Measurements from ENCODE around the gene RBAK.
"Not testable (repeated sequence)": the region's sequence is repeated elsewhere in the genome, so short reads cannot be mapped to it uniquely, and the experiment has no call there.

RBAK gene

DNA sequence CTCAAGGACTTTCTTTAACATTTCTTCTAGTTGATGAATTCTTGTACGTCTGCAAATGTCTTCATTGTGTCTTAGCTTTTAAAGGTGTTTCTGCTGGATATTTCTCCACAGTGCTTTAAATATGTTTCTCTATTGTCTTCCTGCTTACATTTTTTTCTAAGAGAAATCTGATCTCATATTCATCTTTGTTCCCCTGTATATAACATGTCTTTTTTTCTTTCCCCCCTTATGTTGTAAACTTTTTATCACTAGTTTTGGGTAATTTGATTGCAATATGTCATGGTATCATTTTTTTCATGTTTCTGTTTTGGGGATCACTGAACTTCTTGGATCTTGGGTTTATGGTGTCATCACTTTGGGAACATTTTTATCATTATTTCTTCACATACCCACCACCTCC is 7.5 kb downstream of the RBAK start:
- no peak for DNase-seq

DNA sequence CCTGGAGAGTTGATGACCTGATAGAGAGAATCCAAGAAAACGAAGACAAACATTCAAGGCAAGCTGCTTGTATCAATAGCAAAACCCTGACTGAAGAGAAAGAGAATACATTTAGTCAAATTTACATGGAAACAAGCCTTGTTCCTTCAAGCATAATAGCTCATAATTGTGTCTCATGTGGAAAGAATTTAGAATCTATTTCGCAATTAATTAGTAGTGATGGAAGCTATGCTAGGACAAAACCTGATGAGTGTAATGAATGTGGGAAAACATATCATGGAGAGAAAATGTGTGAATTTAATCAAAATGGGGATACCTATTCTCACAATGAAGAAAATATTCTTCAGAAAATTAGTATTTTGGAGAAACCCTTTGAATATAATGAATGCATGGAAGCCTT is 18.0 kb downstream of the RBAK start:
- no peak for DNase-seq

DNA sequence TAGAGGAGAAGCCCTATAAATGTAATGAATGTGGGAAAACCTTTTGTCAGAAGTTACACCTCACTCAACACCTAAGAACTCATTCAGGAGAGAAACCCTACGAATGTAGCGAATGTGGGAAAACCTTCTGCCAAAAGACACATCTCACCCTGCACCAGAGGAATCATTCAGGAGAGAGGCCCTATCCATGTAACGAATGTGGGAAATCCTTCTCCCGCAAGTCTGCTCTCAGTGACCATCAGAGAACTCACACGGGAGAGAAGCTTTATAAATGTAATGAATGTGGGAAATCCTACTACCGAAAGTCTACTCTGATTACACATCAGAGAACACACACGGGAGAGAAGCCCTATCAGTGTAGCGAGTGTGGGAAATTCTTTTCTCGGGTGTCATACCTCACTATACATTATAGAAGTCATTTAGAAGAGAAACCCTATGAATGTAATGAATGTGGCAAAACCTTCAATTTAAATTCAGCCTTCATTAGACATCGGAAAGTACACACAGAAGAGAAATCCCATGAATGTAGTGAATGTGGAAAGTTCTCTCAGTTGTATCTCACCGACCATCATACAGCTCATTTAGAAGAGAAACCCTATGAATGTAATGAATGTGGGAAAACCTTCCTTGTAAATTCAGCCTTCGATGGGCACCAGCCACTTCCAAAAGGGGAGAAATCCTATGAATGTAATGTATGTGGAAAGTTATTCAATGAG is 18.9 kb downstream of the RBAK start:
- no peak for DNase-seq

DNA sequence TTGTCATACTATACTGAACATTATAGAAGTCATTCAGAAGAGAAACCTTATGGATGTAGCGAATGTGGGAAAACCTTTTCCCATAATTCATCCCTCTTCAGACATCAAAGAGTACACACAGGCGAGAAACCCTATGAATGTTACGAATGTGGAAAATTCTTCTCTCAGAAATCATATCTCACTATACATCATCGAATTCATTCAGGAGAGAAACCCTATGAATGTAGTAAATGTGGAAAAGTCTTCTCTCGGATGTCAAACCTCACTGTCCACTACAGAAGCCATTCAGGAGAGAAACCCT is 19.4 kb downstream of the RBAK start:
- DNase-seq, result no peak

DNA sequence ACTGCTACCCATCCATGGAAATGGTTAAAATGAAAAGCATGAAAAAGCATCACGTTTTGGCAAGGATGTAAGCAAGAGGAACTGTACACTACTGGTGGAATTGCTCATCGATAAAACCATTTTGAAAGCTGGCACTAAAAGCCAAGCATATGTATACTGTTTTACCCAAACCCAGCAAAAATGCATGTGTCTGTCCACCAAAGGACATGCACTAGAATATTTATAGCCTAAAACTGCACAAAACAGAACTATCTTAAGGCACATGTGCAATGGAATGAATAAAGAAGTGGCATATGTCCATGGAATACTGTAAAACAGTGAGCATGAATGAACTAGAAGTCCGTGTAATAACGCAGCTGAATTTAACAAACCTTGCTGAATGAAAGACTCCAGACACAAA is 22.9 kb downstream of the RBAK start:
- DNase-seq, result no peak

DNA sequence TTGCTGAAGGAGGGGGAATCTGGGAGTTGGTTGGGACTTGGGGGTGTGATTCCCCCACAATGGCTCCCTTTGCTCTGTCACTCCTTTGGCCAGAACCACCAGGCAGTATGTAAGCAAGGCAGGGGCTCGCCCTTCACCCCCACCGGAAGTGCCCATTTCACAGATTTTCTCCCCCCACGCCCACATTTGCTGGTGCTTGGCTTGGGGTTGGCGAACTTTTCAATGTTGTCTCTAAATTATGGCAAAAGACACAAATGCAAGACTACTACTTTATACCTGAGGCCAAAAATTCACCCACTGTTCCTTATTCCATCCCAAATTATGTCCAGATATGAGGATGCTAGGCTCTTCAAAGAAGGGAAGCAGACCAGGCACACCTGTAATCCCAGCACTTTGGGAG is 24.5 kb downstream of the RBAK start:
- no peak for DNase-seq

DNA sequence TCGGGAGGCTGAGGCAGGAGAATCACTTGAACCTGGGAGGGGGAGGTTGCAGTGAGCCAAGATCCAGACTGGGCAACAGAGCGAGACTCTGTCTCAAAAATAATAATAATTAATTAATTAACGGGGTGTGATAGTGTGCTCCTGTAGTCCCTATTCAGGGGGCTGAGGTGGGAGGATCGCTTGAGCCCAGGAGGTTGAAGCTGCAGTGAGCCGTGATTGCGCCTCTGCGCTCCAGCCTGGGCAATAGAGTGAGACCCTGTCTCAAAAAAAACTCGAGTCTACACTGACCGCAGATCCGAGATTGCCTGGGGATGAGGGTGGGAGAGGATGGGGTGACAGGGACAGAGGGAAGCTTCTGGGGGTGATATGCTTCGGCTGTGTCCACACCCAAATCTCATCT is 29.5 kb downstream of the RBAK start:
- not testable (repeated sequence) for DNase-seq

DNA sequence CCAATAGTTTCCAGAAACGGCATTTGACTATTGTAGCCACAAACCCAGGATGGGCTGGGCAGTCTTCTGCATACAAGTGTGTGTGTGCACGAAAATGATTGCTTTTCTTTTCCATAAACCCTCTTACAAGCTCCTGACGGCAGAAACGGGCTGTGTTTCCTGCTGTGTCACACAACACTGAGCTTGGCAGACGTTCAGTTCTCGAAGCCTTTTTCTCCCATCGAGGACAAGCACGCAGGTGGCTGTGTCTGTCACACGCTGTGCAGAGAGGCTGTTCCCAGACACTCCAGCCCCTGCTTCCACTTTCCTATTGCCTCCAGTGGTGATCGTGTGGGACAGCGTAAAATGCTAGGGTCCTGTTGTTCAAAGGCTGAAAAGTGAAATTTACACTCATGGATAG is 32.1 kb downstream of the RBAK start:
- no peak for DNase-seq

DNA sequence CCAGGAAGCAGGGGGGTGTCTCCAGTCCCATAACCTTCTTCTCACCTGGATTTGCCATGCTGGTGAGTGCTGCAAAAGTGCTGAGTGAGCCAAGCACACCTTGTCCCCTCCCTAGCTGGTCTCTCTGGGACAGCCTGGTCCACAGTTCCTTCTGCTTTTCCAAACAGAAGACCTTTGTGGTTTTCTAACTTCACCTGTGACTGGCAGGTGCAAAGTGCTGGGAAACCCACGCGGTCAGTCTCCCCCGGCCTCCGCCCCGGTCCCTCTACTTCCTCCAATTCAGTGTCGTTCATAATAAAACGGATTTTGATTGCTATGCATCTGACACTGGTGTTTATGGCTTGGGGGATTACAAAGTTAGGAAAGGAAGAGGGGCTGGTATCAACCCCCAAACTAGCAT is 37.1 kb downstream of the RBAK start:
- DNase-seq, result no peak

DNA sequence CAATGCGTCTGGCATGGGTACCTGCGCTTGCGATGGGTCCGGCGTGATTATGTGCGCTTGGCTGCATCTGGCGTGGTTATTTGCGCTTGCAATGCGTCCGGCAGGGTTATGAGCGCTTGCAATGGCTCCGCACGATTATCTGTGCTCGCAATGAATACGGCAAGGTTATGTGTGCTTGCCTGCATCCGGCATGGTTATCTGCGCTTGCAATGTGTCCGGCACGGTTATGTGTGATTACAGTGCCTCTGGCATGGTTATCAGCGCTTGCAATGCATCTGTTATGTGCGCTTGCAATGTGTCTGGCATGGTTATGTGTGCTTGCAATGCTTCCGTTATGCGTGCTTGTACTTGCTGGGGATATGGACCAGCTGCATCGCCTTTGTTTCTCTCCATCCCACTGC is 37.7 kb downstream of the RBAK start:
- DNase-seq, result no peak

DNA sequence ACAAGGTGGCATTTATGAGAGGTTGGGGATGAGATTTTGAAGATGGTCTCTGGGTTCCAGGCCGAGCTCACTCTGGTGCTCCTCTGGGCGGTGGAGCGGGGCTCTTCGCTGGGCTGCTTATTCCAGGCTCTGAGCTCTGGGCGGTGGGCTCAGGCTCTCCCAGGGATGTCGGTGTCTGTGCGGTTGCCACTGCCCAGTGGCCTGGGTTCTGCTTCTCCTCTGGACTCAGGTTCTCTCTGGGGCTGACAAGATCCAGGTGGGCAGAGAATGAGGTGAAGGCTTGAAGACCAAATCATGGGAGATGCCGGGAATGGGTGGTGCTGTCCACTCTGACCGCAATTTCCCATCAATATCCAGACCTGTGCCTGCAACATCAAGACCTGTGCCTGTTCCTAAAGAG is 40.6 kb downstream of the RBAK start:
- no peak for DNase-seq

DNA sequence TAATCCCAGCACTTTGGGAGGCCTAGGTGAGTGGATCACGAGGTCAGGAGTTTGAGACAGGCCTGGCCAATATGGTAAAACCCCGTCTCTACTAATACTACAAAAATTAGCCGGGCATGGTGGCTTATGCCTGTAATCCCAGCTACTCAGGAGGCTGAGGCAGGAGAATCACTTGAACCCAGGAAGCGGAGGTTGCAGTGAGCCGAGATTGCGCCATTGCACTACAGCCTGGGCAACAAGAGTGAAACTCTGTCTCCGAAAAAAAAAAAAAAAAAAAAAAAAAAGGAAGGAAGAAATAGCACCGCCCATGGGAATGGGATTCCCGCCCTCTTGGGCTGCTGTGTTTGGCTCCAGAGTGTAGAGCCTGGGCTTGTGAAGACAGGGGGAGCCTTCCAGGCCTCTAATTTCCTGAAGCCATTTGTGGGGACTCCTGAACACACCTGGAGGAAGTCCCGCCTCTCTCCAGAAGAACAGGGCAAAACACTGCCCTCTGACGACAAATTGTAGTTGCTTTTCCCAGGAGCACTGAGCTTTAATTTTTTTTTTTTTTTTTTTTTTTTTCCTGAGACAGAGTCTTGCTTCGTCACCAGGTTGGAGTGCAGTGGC is 42.7 kb downstream of the RBAK start:
- DNase-seq, result not testable (repeated sequence)

DNA sequence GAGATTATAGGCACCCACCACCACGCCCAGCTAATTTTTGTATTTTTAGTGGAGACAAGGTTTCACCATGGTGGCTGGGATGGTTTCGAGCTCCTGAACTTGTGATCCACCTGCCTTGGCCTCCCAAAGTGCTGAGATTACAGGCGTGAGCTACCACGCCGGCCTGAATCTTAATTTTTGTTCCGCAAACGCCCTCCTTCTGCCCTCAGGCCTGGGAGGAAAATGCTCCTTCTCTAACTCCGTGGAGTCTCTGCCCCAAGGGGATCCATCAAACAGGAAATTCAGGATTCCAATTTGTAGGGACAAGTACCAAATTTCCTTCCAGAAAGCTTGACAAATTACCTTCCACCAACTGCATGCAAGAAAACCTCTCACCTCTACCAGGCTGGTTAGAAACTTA is 43.2 kb downstream of the RBAK start:
- no peak for DNase-seq

DNA sequence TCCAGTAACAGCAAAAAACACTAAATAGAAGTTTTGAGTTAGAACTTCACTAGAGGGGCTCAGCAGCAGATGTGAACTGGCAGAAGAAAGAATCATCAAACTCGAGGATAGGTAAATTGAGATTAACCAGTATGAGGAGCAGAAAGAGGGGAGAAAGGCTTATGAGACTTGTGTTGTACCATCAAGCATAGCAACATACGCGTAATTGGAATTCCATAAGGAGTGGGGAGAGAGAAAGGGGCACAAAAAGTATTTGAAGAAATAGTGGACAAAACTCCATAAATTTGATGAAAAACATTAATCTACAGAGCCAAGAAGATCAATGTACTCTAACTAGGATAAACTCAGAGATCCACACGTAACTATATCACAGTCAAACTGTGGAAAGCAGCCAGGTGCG is 48.3 kb downstream of the RBAK start:
- DNase-seq, result no peak

DNA sequence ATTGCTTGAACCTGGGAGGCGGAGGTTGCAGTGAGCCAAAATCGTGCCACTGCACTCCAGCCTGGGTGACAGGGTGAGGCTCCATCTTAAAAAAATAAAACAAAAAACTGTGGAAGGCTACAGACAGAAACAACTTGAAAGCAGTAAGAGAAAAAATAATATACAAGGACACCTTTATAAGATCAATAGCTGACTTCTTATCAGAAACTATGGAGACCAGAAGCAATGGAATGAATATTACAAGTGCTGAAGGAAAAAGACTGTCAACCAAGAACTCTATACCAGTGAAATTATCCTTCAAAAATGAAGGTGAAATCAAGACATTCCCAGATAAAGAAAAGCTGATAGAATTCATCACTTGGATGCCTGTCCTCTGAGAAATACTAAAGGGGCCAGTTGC is 49.0 kb downstream of the RBAK start:
- DNase-seq, result no peak

DNA sequence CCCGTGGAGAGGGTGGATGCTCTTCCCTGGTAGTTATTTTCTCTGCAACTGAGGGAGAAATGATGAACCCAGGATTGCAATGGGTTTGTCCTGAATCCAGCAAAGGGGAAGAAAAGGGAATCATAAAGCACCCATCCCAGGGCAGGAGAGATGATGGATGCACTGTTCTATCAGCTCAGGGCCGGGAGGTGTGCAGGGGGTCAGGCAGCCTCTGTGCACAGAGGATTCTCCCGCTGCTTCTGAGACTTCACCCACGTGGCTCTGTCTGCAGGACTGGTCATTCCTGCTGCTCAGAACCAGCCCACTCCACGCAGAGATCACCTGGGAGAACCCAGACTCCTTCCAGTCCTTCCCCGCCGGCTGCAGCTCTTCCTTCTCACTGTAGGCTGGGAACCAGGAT is 70.7 kb downstream of the RBAK start:
- DNase-seq, result no peak

DNA sequence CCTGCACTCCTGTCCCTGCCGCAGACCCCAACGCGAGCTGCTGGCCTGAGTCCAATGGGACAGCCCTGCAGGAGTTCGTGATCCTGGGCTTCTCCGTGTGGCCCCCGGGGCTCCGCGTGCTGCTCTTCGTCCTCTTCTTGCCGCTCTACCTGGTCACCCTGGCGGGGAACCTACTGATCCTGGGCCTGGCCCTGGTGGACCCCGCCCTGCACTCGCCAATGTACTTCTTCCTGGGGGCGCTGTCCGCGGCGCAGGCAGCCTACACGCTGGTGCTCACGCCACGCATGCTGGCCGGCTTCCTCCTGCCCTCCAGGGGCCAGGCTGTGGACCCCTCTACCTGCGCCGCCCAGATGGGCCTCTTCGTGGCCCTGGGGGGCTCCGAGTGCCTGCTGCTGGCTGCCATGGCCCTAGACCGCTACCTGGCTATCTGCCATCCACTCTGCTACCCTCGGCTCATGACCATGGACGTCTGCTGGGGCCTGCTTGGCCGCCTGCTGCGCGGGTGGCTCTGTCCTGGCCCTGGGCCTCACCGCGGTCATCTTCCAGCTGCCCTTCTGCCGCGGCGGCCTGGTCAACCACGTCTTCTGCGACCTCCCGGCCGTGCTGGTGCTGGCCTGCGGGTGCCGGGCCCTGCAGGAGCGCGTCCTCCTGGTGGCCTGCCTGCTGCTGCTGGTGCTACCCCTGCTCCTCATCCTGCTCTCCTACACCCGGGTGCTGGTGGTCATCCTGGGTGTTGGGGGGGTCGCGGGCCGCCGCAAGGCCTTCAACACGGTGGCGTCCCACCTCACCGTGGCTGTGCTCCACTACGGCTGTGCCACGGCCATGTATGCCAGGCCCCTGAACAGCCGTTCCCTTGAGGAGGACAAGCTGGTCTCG is 71.7 kb downstream of the RBAK start:
- no peak for DNase-seq
